NCI-H526 treated with DMSO at 0.1 percent for 48 hours (cell line): ENCODE measurements around the gene NOC4L.

ENCODE experiments used
- DNase-seq: peaks from one replicate; lab custom pipeline; 2025; lab: John Stamatoyannopoulos, UW

Gene NOC4L

GRCh38 chr12:132156573-132157325, 12.5 kb downstream of the NOC4L start:
- DNase-seq, result no peak

- no peak for DNase-seq
Measured at GRCh38 chr12:132157733-132158409, 13.6 kb downstream of the NOC4L start.

DNA sequence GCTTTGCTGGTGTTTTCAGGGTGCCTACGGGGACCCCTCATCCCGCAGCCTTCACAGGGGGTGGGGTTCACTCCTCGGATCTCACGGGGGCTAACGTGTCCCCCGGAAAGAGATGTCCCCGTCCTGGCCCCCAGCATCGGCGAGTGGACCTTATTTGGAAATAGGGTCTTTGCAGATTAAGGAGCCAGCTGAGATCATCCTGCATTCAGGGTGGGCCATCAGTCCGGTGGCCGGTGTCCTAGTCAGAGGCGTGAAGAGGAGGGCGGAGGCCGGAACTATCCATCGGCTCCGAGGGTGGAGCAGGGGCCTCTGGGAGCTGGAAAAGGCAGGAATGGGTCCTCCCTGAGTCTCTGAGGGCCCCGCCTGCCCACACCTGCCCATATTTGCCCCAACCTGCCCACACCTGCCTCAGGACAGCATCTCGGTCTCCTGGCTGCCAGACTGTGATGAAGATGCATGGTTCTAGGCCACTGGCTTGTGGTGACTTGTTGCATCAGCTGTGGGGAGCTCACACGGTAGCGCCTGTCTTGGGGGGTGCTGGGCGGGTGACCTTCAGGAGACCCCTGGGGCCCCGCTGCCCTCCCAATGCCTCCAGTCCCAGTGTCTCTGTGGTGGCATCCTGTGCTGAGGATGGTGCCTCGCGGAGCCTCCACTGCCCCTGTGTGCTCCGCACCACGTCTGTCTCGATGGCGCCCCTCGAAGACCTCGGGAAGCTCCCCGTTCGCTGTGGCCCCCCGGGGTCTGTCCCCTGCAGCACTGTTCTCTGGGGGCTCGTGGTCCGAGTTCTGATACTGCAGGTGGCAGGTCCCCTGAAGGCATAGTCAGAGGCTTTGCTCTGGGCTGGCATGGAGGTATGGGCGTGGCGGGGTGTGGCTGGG, 14.7 kb downstream of the NOC4L start:
- no peak for DNase-seq

DNA sequence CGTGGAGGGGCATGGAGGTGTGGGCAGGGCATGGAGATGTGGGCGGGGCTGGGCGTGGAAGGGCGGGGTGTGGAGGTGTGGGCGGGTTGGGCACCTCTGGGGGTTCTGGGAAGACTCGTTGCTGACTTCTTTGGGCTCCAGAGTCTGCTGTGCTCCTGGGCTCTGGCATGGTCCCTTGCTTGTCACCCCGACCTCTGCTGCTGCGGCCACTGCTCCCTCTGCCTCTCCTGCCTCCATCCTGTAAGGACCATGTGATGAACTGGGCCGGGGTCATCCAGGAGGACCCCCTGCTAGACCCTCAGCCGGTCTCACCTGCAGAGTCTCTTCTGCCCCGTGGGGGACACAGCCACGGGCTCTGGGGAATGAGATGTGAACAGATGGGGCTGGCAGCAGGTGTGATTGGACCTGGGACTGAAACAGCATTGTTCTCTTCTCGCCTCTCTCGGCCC, 15.3 kb downstream of the NOC4L start:
- DNase-seq, result no peak

DNA sequence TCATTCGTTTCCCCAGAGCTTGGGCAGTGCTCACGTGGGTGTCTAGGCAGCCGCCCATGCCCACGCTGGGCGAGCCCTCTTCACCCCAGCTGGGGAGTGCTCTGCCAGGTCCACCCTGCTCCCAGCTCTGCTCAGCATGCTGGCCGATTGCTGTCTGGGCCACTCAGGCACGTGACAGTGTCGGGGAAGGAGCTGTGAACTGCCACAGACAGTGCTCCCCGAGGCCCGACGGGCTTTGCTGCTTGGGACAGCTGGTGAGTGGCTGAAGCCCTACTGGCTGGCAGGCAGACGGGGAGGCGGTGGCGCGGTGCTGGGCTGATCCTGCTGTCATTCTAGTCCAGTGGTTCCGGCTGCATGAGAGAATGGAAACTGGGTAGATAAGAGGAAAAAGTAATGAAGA, 15.8 kb downstream of the NOC4L start:
- no peak for DNase-seq

DNA sequence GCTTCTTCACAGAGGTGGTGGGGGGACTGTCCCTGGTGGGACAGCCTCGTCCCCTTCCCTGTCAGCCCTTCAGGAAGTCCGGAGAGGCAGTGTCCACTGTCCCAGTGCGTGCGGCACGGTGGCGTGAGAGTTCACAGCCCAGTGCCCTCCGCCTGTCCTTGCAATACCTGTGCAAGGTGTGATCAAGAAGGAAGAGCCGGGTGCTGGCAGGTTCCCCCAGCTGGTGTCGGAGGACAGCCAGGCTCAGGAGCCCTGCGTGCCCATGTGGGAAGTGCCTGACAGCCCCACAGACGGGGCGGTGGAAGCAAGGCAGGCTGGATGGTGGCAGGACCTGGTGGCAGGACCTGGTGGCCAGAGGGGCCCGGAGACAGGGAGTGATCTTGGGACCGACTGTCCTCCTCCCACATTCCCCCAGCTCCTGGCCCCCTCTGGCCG, 16.4 kb downstream of the NOC4L start:
- no peak for DNase-seq

GRCh38 chr12:132161036-132161781, 17.0 kb downstream of the NOC4L start:
- no peak for DNase-seq

DNA sequence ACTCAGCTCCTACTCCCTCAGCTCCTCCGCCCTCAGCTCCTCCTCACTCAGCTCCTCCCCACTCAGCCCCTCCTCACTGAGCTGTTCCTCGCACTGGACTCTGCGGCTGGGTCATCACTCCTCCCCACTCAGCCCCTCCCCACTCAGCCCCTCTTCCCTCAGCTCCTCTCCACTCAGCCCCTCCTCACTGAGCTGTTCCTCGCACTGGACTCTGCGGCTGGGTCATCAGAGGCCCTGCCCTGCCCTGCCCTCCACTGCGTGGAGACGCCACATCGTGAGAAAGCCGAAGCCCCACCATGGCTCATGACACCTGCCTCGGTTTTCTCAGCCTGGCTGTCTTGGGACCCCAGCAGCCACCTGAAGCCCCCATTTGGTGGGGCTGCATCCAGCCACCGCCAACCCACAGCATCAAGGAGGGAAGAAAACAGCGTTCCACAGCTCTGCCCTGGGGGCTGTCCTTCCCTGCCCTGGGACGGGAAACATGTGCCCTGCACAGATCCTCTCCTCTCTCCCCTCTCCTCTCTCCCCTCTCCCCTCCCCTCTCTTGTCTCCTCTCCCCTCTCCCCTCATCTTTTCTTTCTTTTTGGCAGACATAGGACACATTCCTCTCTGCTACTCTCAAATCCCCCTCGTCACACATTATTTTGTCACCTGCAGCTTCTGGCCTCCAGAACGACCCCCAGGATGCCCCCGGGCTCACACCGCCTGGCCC, 17.7 kb downstream of the NOC4L start:
- no peak for DNase-seq

DNA sequence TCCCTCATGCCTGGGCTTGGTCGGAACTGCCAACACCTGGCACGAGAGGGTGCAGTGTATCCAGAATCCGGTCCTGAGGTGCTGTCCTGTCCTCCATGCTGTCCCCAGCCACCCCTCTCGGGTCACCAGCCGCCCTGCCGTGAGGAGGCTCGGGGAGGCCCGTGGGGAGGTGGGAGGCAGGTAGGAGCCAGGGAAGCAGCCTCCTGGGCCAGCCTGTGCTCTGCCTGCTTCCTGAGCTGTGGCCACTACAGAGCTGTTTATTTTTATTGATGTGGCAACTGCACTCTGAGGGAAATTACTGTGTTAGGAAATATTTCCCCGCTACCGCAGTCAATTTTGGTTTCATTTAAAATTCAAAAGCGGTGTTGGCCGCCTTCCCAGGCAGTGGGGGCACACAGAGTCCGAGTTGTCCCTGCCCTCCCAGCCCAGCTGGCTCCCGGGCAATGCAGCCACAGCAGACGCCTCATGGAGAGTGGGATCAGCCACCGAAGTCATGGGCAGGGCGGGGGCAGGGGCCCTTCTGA, 18.3 kb downstream of the NOC4L start:
- no peak for DNase-seq

- DNase-seq, result no peak
Measured at GRCh38 chr12:132163041-132163910, 19.0 kb downstream of the NOC4L start.

GRCh38 chr12:132163911-132164288, 19.6 kb downstream of the NOC4L start:
- no peak for DNase-seq

- no peak for DNase-seq
Measured at GRCh38 chr12:132164426-132164825, 20.2 kb downstream of the NOC4L start.

GRCh38 chr12:132165584-132165983, 21.3 kb downstream of the NOC4L start:
- DNase-seq, result no peak

DNA sequence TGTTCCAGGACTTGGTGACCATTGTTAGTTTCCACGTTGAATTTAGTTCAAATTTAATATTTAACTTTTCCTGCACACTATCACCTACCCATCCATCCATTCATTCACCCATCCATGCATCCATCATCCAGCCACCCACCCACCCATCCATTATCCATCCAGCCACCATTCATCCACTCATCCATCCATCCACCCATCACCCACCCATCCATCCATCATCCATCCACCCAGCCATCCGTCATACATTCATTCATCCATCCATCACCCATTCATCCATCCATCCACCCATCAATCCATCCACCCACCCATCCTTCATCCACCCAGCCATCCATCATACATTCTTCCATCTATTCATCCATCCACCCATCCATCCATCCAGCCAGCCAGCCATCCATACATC, 21.8 kb downstream of the NOC4L start:
- no peak for DNase-seq

DNA sequence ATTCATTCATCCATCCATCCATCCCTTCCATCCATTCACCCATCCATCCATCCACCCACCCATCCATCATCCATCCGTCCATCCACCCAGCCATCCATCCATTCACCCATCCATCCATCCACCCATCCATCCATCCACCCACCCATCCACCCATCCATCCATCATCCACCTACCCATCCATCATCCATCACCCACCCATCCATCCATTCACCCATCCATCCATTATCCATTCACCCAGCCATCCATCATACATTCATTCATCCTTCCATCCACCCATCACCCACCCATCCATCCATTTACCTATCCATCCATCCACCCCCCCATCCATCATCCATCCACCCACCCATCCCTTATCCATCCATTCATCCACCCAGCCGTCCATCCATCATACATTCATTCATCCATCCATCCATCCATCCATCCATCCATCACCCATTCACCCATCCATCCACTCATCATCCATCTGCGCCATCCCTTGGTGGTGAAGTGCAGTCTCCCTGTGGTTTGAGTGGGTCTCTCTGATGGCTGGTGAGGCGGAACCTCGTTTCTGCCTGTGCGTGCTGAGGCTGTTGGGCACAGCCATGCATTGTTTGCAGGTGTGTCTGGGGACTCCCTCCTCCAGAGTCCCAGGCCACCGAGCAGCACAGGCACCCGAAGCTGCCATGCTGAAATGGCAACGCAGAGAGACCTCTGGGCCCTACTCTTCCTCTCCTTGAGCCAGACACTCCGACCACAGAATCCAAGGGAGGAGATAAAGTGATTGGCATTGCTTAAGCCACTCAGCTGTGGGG, 22.7 kb downstream of the NOC4L start:
- DNase-seq, result no peak

DNA sequence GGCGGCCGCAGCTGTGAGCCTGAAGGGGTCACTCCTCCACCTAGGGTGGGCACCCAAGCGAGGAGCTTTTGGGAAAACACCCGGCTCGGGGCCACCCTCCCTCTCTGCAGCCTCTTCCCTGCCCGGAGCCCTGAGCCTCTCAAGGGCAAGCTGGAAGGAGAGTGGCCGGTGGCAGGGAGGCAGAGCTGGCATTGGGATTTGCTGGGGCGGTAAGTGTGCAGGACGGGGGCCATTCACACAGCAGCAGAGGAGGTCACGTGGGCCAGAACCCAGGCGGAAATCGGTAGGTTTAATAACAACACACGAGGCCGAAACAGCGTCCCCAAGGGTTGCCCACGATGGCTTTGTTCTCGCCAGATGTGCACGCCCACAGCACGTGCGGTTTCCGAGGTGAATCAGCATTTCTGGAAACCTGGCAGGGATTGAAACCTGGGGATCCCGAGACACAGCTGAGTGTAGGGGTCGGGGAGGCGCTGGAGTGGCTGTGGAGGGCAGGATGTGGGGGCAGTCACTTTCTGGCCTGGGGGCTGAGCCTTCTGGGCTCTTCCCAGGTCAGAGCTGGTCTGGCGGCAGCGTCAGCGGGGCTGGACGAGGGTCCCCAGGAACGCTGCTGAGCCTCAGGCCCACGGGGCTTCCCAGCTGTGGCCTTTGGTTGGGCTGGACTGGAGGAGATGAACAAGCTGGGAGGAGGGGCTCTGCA, 23.5 kb downstream of the NOC4L start:
- no peak for DNase-seq

DNA sequence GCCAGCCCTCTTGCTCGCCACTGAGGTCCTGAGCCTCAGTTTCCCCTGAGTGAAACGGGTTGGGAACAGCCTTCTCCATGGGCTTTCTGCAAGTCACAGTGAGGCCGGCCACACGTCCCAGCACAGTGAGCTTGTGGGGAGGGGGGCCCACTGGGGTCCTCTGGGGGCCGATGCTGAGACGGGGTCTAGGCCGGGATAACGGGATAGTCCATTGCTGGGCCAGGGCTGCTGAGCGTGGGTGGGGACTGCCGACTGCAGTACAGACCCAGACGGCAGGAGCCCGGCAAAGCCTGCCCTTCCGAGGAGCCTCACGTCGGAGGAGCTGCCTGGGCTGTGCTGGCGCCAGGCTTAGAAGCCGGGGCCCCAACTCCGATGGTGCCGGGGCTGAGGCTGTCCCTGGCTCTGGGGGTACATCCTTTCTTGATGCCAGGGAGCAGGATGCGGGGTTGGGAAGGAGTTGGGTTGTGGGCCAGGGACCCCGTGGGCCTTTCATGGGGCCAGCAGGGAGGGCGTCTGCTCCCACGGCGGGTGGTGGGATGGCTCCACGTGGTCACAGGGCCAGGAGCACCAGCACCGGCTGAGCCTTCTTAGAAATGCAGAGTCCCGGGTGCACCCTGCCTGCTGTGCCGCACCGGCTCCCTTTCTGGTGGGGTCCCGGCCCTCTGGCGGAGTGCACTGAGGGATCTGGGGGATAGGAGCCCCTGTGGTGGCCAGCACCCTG, 24.2 kb downstream of the NOC4L start:
- no peak for DNase-seq

GRCh38 chr12:132169376-132169775, 25.1 kb downstream of the NOC4L start:
- no peak for DNase-seq
